ENCODE data around the gene MRI1. TPM values are rescaled to one million over a fixed set of nuclear protein-coding genes. Genes with fewer than 3 reads are reported as not detected.

The MRI1 gene
- total RNA-seq, 1 experiment from 2014 or later: 29.9 TPM

- TF ChIP-seq ZNF532 (CRISPR knock-in tag; IDR thresholded peaks at IDR 0.05; ENCODE audit: borderline replicate concordance) (no peak), NFYB (CRISPR knock-in tag; conservative IDR thresholded peaks at IDR 0.05; ENCODE audit: low read depth) (no peak), NR2C2 (CRISPR knock-in tag; IDR thresholded peaks at IDR 0.05) (no peak), ATF3 (CRISPR knock-in tag; conservative IDR thresholded peaks at IDR 0.05) (no peak), PREB (CRISPR knock-in tag; IDR thresholded peaks at IDR 0.05; ENCODE audit: borderline replicate concordance) (no peak), ATF2 (CRISPR knock-in tag; IDR thresholded peaks at IDR 0.05; ENCODE audit: borderline replicate concordance, low read depth) (no peak), ZNF425 (CRISPR knock-in tag; conservative IDR thresholded peaks at IDR 0.05) (no peak), ATF1 (CRISPR knock-in tag; IDR thresholded peaks at IDR 0.05) (no peak), ETV6 (CRISPR knock-in tag; IDR thresholded peaks at IDR 0.05) (no peak), CREM (CRISPR knock-in tag; IDR thresholded peaks at IDR 0.05) (no peak), SOX15 (CRISPR knock-in tag; IDR thresholded peaks at IDR 0.05) (no peak), ZNF423 (CRISPR knock-in tag; IDR thresholded peaks at IDR 0.05) (no peak)
Measured at GRCh38 chr19:13723206-13723605, 41.1 kb upstream of the MRI1 start (continued).

- no peak overlapping the region for H3K27ac Mint-ChIP-seq
- no peak for ATAC-seq
- peaks cover 8% of the 10 kb centered on the region for H3K4me1 Mint-ChIP-seq
- ChIA-PET POLR2A (no interaction called here), CTCF (interaction anchor here (0.5 to 2.3 kb wide), 8 partner anchors 9 to 152 kb away, joined by 3 to 12 read pairs (median 3); no protein-coding TSS in a partner anchor)
- no peak for DNase-seq (ENCODE audit: low spot score)
- no peak overlapping the region for H3K4me3 Mint-ChIP-seq
- no peaks in the 10 kb centered on the region for H3K9me3 Mint-ChIP-seq
- no peaks in the 10 kb centered on the region; the same call in 1 of the 2 replicates for H3K27me3 Mint-ChIP-seq (ENCODE audit: low read depth)
- no peaks in the 10 kb centered on the region for H3K36me3 Mint-ChIP-seq
- TF ChIP-seq FOXP1 (CRISPR knock-in tag; IDR thresholded peaks at IDR 0.05; ENCODE audit: borderline replicate concordance): no peak
- no peak for TF ChIP-seq ZNF263 (CRISPR knock-in tag; IDR thresholded peaks at IDR 0.05; ENCODE audit: low read depth)
- no peak for TF ChIP-seq ZNF317 (CRISPR knock-in tag; IDR thresholded peaks at IDR 0.05; ENCODE audit: borderline replicate concordance, low read depth)
- no peak for TF ChIP-seq ZNF138 (CRISPR knock-in tag; conservative IDR thresholded peaks at IDR 0.05)
- TF ChIP-seq MLX (CRISPR knock-in tag; IDR thresholded peaks at IDR 0.05): no peak
- TF ChIP-seq SP1 (CRISPR knock-in tag; conservative IDR thresholded peaks at IDR 0.05): no peak
- TF ChIP-seq IRF2 (CRISPR knock-in tag; IDR thresholded peaks at IDR 0.05; ENCODE audit: borderline replicate concordance, low read depth): no peak
- TF ChIP-seq ATF3 (CRISPR knock-in tag; conservative IDR thresholded peaks at IDR 0.05): no peak
- no peak for TF ChIP-seq ZNF219 (CRISPR knock-in tag; IDR thresholded peaks at IDR 0.05; ENCODE audit: borderline replicate concordance)
- TF ChIP-seq FOXP4 (CRISPR knock-in tag; IDR thresholded peaks at IDR 0.05): no peak
- TF ChIP-seq ZMAT4 (CRISPR knock-in tag; IDR thresholded peaks at IDR 0.05): no peak
- TF ChIP-seq RORB (CRISPR knock-in tag; IDR thresholded peaks at IDR 0.05): no peak
- TF ChIP-seq ZNF416 (CRISPR knock-in tag; IDR thresholded peaks at IDR 0.05): no peak
- no peak for TF ChIP-seq ZNF232 (CRISPR knock-in tag; IDR thresholded peaks at IDR 0.05)
Measured at GRCh38 chr19:13726323-13726722, 38.0 kb upstream of the MRI1 start.
